B cell (primary cell): ENCODE data around the gene BMP6. TPM values are rescaled to one million over a fixed set of nuclear protein-coding genes. Genes with fewer than 3 reads are reported as not detected.

Experiments used
- ATAC-seq: fragments of 200-7000 bp; cut with Tn5 transposase; one replicate; pipeline ENCODE4 v1.10.0; 2021; ENCODE audit warnings: low read depth, mild to moderate bottlenecking, moderate number of reproducible peaks, moderate library complexity
- CTCF ChIA-PET: fragments of 350-600 bp; sonication (Branson Sonifier 250); formaldehyde crosslinking; loops from one replicate; lab custom pipeline; 2021; ENCODE audit warnings: antibody characterized with exemption, inconsistent platforms; lab: Charles Lee
- POLR2A ChIA-PET: fragments of 350-600 bp; sonication (Branson Sonifier 250); formaldehyde crosslinking; loops from one replicate; lab custom pipeline; 2021; ENCODE audit warnings: antibody characterized with exemption; lab: Charles Lee
- DNase-seq: peaks from one replicate; pipeline ENCODE4 v3.0.0; 2013
- H2AFZ ChIP-seq: 2 replicates; pipeline ENCODE4 v1.6.1; 2012; ENCODE audit warnings: mild to moderate bottlenecking, low read depth, low read length; ENCODE audit not compliant: insufficient read depth, poor library complexity, severe bottlenecking
- H3K27ac ChIP-seq, 2 donors: 1 replicate in 1 of 2; 2 replicates in 1 of 2; pipeline ENCODE4 v1.5.1; 2012 to 2013; ENCODE audit warnings: low read length in 2 of 2, mild to moderate bottlenecking in 2 of 2, moderate library complexity in 1 of 2
- H3K27me3 ChIP-seq, 4 experiments: fragments of 200-600 bp in 1 of 4; sonication (generic) in 1 of 4; replicated peaks in 1 of 4; 1 replicate in 2 of 4; 2 replicates in 2 of 4; pipeline versions ENCODE4 v1.6.1 to v1.7.0; 2013 to 2016; ENCODE audit warnings: low read length in 3 of 4, mild to moderate bottlenecking in 2 of 4, mixed read lengths in 1 of 4, moderate library complexity in 1 of 4; ENCODE audit not compliant: insufficient read depth in 4 of 4, control insufficient read depth in 3 of 4; ENCODE audit errors: control extremely low read depth in 1 of 4
- H3K36me3 ChIP-seq, 2 experiments: replicated peaks in 1 of 2; 1 replicate in 1 of 2; 2 replicates in 1 of 2; pipeline versions ENCODE4 v1.6.1 to v1.7.1; 2013; ENCODE audit warnings: low read length in 1 of 2; ENCODE audit not compliant: insufficient read depth in 2 of 2, control insufficient read depth in 1 of 2; ENCODE audit errors: control extremely low read depth in 1 of 2, extremely low read depth in 1 of 2
- H3K4me1 ChIP-seq, 2 donors: fragments of 200-600 bp in 1 of 2; sonication (generic) in 1 of 2; 1 replicate in 1 of 2; 2 replicates in 1 of 2; pipeline versions ENCODE4 v1.5.1 to v1.6.1; 2013 to 2017; ENCODE audit warnings: low read length in 2 of 2; ENCODE audit not compliant: control insufficient read depth in 2 of 2, insufficient read depth in 2 of 2
- H3K4me2 ChIP-seq: replicated peaks from 2 replicates; pipeline ENCODE3; 2012; ENCODE audit warnings: mild to moderate bottlenecking, low read depth, low read length; ENCODE audit not compliant: poor library complexity, severe bottlenecking
- H3K4me3 ChIP-seq, 5 experiments: fragments of 200-600 bp in 1 of 5; sonication (generic) in 1 of 5; 1 replicate in 3 of 5; 2 replicates in 2 of 5; pipeline versions ENCODE4 v1.5.1 to v1.7.0; 2011 to 2016; ENCODE audit warnings: low read length in 4 of 5, mild to moderate bottlenecking in 4 of 5, low read depth in 2 of 5, control low read depth in 1 of 5, moderate library complexity in 1 of 5; ENCODE audit not compliant: insufficient read depth in 1 of 5; ENCODE audit errors: control extremely low read depth in 1 of 5, extremely low read depth in 1 of 5
- H3K79me2 ChIP-seq: fragments of 200-600 bp; sonication (generic); one replicate; pipeline ENCODE4 v1.6.0; 2016; ENCODE audit warnings: low read length; ENCODE audit not compliant: control insufficient read depth, insufficient read depth
- H3K9ac ChIP-seq: fragments of 200-600 bp; sonication (generic); 2 replicates; pipeline ENCODE4 v1.6.1; 2017; ENCODE audit warnings: mild to moderate bottlenecking, low read length, moderate library complexity
- H3K9me3 ChIP-seq, 3 donors: one replicate each; pipeline versions ENCODE4 v1.6.1 to v1.7.1; 2013; ENCODE audit warnings: low read length in 2 of 3; ENCODE audit not compliant: control insufficient read depth in 2 of 3, insufficient read depth in 1 of 3; ENCODE audit errors: control extremely low read depth in 1 of 3
- H4K20me1 ChIP-seq: 2 replicates; pipeline ENCODE4 v1.6.0; 2012; ENCODE audit warnings: mild to moderate bottlenecking, low read length; ENCODE audit not compliant: insufficient read depth, control insufficient read depth, poor library complexity, severe bottlenecking
- H3K27ac Mint-ChIP-seq: one replicate; pipeline ENCODE4 v1.8.0; 2021; ENCODE audit warnings: mixed read lengths
- H3K27me3 Mint-ChIP-seq: one replicate; pipeline ENCODE4 v1.8.0; 2021; ENCODE audit warnings: mixed read lengths
- H3K4me1 Mint-ChIP-seq: one replicate; pipeline ENCODE4 v1.8.0; 2021; ENCODE audit warnings: mixed read lengths
- H3K4me3 Mint-ChIP-seq: one replicate; pipeline ENCODE4 v1.8.0; 2021; ENCODE audit warnings: mixed read lengths
- H3K9me3 Mint-ChIP-seq: one replicate; pipeline ENCODE4 v1.8.0; 2022; ENCODE audit warnings: mixed read lengths; ENCODE audit not compliant: insufficient read depth
- CTCF ChIP-seq: fragments of 200-600 bp; IDR thresholded peaks from one replicate; pipeline ENCODE4 v1.8.0; 2022; ENCODE audit warnings: antibody characterized with exemption, mild to moderate bottlenecking
- EZH2 ChIP-seq: IDR thresholded peaks from 2 replicates; pipeline ENCODE4 v1.6.1; 2012; ENCODE audit warnings: borderline replicate concordance, low read depth, mild to moderate bottlenecking, moderate library complexity, low read length; ENCODE audit not compliant: insufficient read depth, poor library complexity, severe bottlenecking
- WGBS: methylation state at CpG from one replicate; pipeline ENCODE4 v1.1.5; 2013; ENCODE audit warnings: missing lambda C conversion rate; ENCODE audit not compliant: insufficient coverage; 5-methylcytosine and 5-hydroxymethylcytosine counted together
- intact Hi-C: fragments of 100-400 bp; cut with micrococcal nuclease; formaldehyde crosslinking; loops from one replicate; pipeline ENCODE4 v1.10.0; 2022
- polyA plus RNA-seq: library from polyadenylated mRNA; depleted of rRNA; stranded (reverse); fragments of >200 nt; gene quantifications from 2 replicates; pipeline ENCODE4 v1.2.3, GENCODE V29; 2012
- total RNA-seq, 2 donors: library from RNA; stranded (reverse); fragments of 120-200 nt in 1 of 2; gene quantifications; 1 replicate in 1 of 2; 2 replicates in 1 of 2; pipeline versions ENCODE4 v1.2.3 to v1.2.4, GENCODE V29; 2013 to 2022

Gene BMP6
- total and polyA plus RNA-seq, 2 donors (not counting 1 experiment from before 2014, with no cell fraction given) = 0.43 to 2.9 TPM

- Mint-ChIP-seq H3K27me3 (peaks cover 75% of the 10 kb centered on the region), H3K4me3 (peak overlapping the region; percentile 85), H3K27ac (no peak overlapping the region), H3K9me3 (no peaks in the 10 kb centered on the region), H3K4me1 (peaks cover 27% of the 10 kb centered on the region)
- Histone ChIP-seq H3K79me2 (no peaks in the 10 kb centered on the region), H3K4me3 (peak overlapping the region; percentile 22 to 62 (median 38)), H2AFZ (peak overlapping the region; percentile 52), H3K9me3 (peaks cover 0 to 6% (median 0%) of the 10 kb centered on the region in 3 donors), H4K20me1 (no peaks in the 10 kb centered on the region), H3K36me3 (no peaks in the 10 kb centered on the region), H3K4me1 (peaks cover 31 to 33% of the 10 kb centered on the region in 2 donors), H3K4me2 (peak overlapping the region; percentile 92), H3K27ac (no peak overlapping the region), H3K27me3 (peaks cover 0 to 73% (median 54%) of the 10 kb centered on the region in 4 experiments), H3K9ac (peak overlapping the region; percentile 60)
- WGBS = 2% methylated on average over 35 of the region's 45 CpGs
- DNase-seq (peak; percentile 65), ATAC-seq (peak; percentile 24)
- no peak for TF ChIP-seq CTCF
- peak; percentile 58 for TF ChIP-seq EZH2
- ChIA-PET CTCF (interaction anchor here (0.6 to 2.2 kb wide), 5 partner anchors 10 to 491 kb away, joined by 3 to 10 read pairs (median 4); no protein-coding TSS in a partner anchor), POLR2A (no interaction called here)
- intact Hi-C loops = loop anchor here (10.0 kb wide), 1 partner anchor 187 kb away; the partner anchor contains the start of gene TXNDC5
Measured at GRCh38 chr6:7727946-7728854, 2.3 kb downstream of the BMP6 start.
